ENCODE data around the gene MORC3. TPM values are rescaled to one million over a fixed set of nuclear protein-coding genes. Genes with fewer than 3 reads are reported as not detected.
A peak's percentile ranks its signal among the peaks of the same experiment; 100 is the strongest.
"Not testable (repeated sequence)": the region's sequence is repeated elsewhere in the genome, so short reads cannot be mapped to it uniquely, and the experiment has no call there.

The MORC3 gene
- polyA plus RNA-seq, 1 donor (not counting 4 experiments of a cell fraction or from before 2014, with no cell fraction given), result 38.1 TPM

GRCh38 chr21:36381841-36382589 lies 62.0 kb downstream of the MORC3 start:
- Histone ChIP-seq H3K79me2 (ENCODE audit: control insufficient read depth, insufficient read depth, low read length) (peaks cover 2% of the 10 kb centered on the region), H3K4me1 (ENCODE audit: control insufficient read depth, extremely low read depth, insufficient read depth, low read length) (peaks cover 9% of the 10 kb centered on the region), H3K4me3 (ENCODE audit: control insufficient read depth in 2 of 3, extremely low read depth in 1 of 3, insufficient read depth in 2 of 3, low read depth in 1 of 3, low read length in 3 of 3) (no peak overlapping the region), H3K27me3 (ENCODE audit: control insufficient read depth, extremely low read depth, insufficient read depth, low read length) (no peaks in the 10 kb centered on the region), H3K27ac (ENCODE audit: control insufficient read depth, insufficient read depth, low read length) (no peak overlapping the region), H3K9ac (ENCODE audit: control insufficient read depth, extremely low read depth, insufficient read depth, low read length) (no peak overlapping the region), H3K9me3 (ENCODE audit: control insufficient read depth, low read depth, low read length) (no peaks in the 10 kb centered on the region), H3K4me2 (ENCODE audit: control insufficient read depth, extremely low read depth, insufficient read depth, low read depth, low read length) (no peak overlapping the region), H3K36me3 (ENCODE audit: control insufficient read depth in 2 of 2, extremely low read depth in 1 of 2, insufficient read depth in 2 of 2, low read length in 2 of 2) (peaks cover 4 to 6% of the 10 kb centered on the region in 2 experiments), H2AFZ (ENCODE audit: control insufficient read depth, low read length) (no peak overlapping the region), H4K20me1 (ENCODE audit: control insufficient read depth, extremely low read depth, insufficient read depth, low read length) (no peaks in the 10 kb centered on the region), H3K9me1 (ENCODE audit: control insufficient read depth, extremely low read depth, insufficient read depth, low read length) (no peaks in the 10 kb centered on the region)
- dilution Hi-C loops (cut with MboI; ENCODE audit: extremely low pct_ligation_motif_present, low sequenced_read_pairs), result no loop called here
- no peak for DNase-seq (ENCODE audit: low read depth, low spot score)
- TF ChIP-seq EZH2 (IDR thresholded peaks at IDR 0.05; ENCODE audit: low read length), result no peak
- no peak for TF ChIP-seq CTCF (optimal IDR thresholded peaks at IDR 0.05 in 1 of 3, IDR thresholded peaks at IDR 0.05 in 1 of 3, conservative IDR thresholded peaks at IDR 0.05 in 1 of 3; ENCODE audit: extremely low read depth in 1 of 3, insufficient read depth in 2 of 3, low read length in 3 of 3)
- no peak for FAIRE-seq

- DNase-seq (ENCODE audit: low read depth, low spot score); FAIRE-seq; H3K4me3 ChIP-seq (ENCODE audit: control insufficient read depth in 2 of 3, extremely low read depth in 1 of 3, insufficient read depth in 2 of 3, low read depth in 1 of 3, low read length in 3 of 3); H3K27ac ChIP-seq (ENCODE audit: control insufficient read depth, insufficient read depth, low read length); H4K20me1 ChIP-seq (ENCODE audit: control insufficient read depth, extremely low read depth, insufficient read depth, low read length); H3K4me2 ChIP-seq (ENCODE audit: control insufficient read depth, extremely low read depth, insufficient read depth, low read depth, low read length); H3K36me3 ChIP-seq (ENCODE audit: control insufficient read depth in 2 of 2, extremely low read depth in 1 of 2, insufficient read depth in 2 of 2, low read length in 2 of 2); H3K79me2 ChIP-seq (ENCODE audit: control insufficient read depth, insufficient read depth, low read length); H3K9me1 ChIP-seq (ENCODE audit: control insufficient read depth, extremely low read depth, insufficient read depth, low read length); H3K9me3 ChIP-seq (ENCODE audit: control insufficient read depth, low read depth, low read length); H2AFZ ChIP-seq (ENCODE audit: control insufficient read depth, low read length); H3K4me1 ChIP-seq (ENCODE audit: control insufficient read depth, extremely low read depth, insufficient read depth, low read length); H3K27me3 ChIP-seq (ENCODE audit: control insufficient read depth, extremely low read depth, insufficient read depth, low read length); dilution Hi-C loops (cut with MboI; ENCODE audit: extremely low pct_ligation_motif_present, low sequenced_read_pairs); H3K9ac ChIP-seq (ENCODE audit: control insufficient read depth, extremely low read depth, insufficient read depth, low read length): not testable (repeated sequence)
Observed at GRCh38 chr21:36382722-36383121, 62.7 kb downstream of the MORC3 start.

- H3K27ac ChIP-seq (ENCODE audit: control insufficient read depth, insufficient read depth, low read length), result no peak overlapping the region
- no peak overlapping the region for H3K9ac ChIP-seq (ENCODE audit: control insufficient read depth, extremely low read depth, insufficient read depth, low read length)
- dilution Hi-C loops (cut with MboI; ENCODE audit: extremely low pct_ligation_motif_present, low sequenced_read_pairs), result no loop called here
Observed at GRCh38 chr21:36384885-36385232, 64.9 kb downstream of the MORC3 start.

More at GRCh38 chr21:36384885-36385232, 64.9 kb downstream of the MORC3 start:
- no peak overlapping the region for H2AFZ ChIP-seq (ENCODE audit: control insufficient read depth, low read length)
- H3K79me2 ChIP-seq (ENCODE audit: control insufficient read depth, insufficient read depth, low read length), result peaks cover 2% of the 10 kb centered on the region
- H4K20me1 ChIP-seq (ENCODE audit: control insufficient read depth, extremely low read depth, insufficient read depth, low read length), result no peaks in the 10 kb centered on the region
- H3K27me3 ChIP-seq (ENCODE audit: control insufficient read depth, extremely low read depth, insufficient read depth, low read length), result no peaks in the 10 kb centered on the region
- DNase-seq (ENCODE audit: low read depth, low spot score) (no peak), FAIRE-seq (no peak)
- no peaks in the 10 kb centered on the region for H3K36me3 ChIP-seq (ENCODE audit: control insufficient read depth in 2 of 2, extremely low read depth in 1 of 2, insufficient read depth in 2 of 2, low read length in 2 of 2)
- H3K4me1 ChIP-seq (ENCODE audit: control insufficient read depth, extremely low read depth, insufficient read depth, low read length), result peaks cover 9% of the 10 kb centered on the region
- peak overlapping the region in 1 of 3 experiments; percentile 19 for H3K4me3 ChIP-seq (ENCODE audit: control insufficient read depth in 2 of 3, extremely low read depth in 1 of 3, insufficient read depth in 2 of 3, low read depth in 1 of 3, low read length in 3 of 3)
- H3K4me2 ChIP-seq (ENCODE audit: control insufficient read depth, extremely low read depth, insufficient read depth, low read depth, low read length), result peak overlapping the region; percentile 35
- H3K9me3 ChIP-seq (ENCODE audit: control insufficient read depth, low read depth, low read length), result no peaks in the 10 kb centered on the region
- H3K9me1 ChIP-seq (ENCODE audit: control insufficient read depth, extremely low read depth, insufficient read depth, low read length), result no peaks in the 10 kb centered on the region
- no peak for TF ChIP-seq EZH2 (IDR thresholded peaks at IDR 0.05; ENCODE audit: low read length)
- TF ChIP-seq CTCF (optimal IDR thresholded peaks at IDR 0.05 in 1 of 3, IDR thresholded peaks at IDR 0.05 in 1 of 3, conservative IDR thresholded peaks at IDR 0.05 in 1 of 3; ENCODE audit: extremely low read depth in 1 of 3, insufficient read depth in 2 of 3, low read length in 3 of 3), result no peak

All from keratinocyte (primary cell).